Breast epithelium (tissue), 4 donors: ENCODE measurements around the gene RNASEH1. TPM values are rescaled to one million over a fixed set of nuclear protein-coding genes. Genes with fewer than 3 reads are reported as not detected.
"Not testable (repeated sequence)": the region's sequence is repeated elsewhere in the genome, so short reads cannot be mapped to it uniquely, and the experiment has no call there.

Experiments
- DNase-seq, 2 donors: peaks; one replicate each; pipeline ENCODE4 v3.0.0-alpha.2; 2019; ENCODE audit warnings: low spot score in 2 of 2
- H3K27ac ChIP-seq, 2 donors: fragments of 200-600 bp; sonication (generic) in 1 of 2; one replicate each; pipeline ENCODE4 v1.5.1; 2016 to 2019; ENCODE audit warnings: mild to moderate bottlenecking in 1 of 2
- H3K27me3 ChIP-seq, 2 donors: fragments of 200-600 bp; sonication (generic) in 1 of 2; one replicate each; pipeline versions ENCODE4 v1.5.1 to v1.6.0; 2017 to 2019; ENCODE audit warnings: control low read depth in 1 of 2, mild to moderate bottlenecking in 1 of 2
- H3K36me3 ChIP-seq: fragments of 200-600 bp; one replicate; pipeline ENCODE4 v1.5.1; 2019
- H3K4me1 ChIP-seq, 2 donors: fragments of 200-600 bp; sonication (generic); one replicate each; pipeline ENCODE4 v1.5.1; 2016 to 2019; ENCODE audit warnings: control low read depth in 1 of 2
- H3K4me3 ChIP-seq, 3 donors: fragments of 200-600 bp; sonication (generic); 1 replicate in 2 of 3; 2 replicates in 1 of 3; pipeline ENCODE4 v1.5.1; 2016 to 2019; ENCODE audit warnings: mild to moderate bottlenecking in 3 of 3, moderate library complexity in 2 of 3
- H3K9me3 ChIP-seq, 2 donors: fragments of 200-600 bp; sonication (generic) in 1 of 2; one replicate each; pipeline ENCODE4 v1.5.1; 2016 to 2019; ENCODE audit warnings: control low read depth in 1 of 2
- POLR2A ChIP-seq: fragments of 450-650 bp; IDR thresholded peaks from one replicate; pipeline ENCODE4 v1.6.1; 2016; ENCODE audit warnings: antibody characterized with exemption, mild to moderate bottlenecking, moderate library complexity
- POLR2AphosphoS5 ChIP-seq, 3 donors: sonication (generic); formaldehyde crosslinking; IDR thresholded peaks; one replicate each; pipeline ENCODE4 v1.6.1; 2017; ENCODE audit warnings: antibody characterized with exemption in 3 of 3
- intact Hi-C: fragments of 100-400 bp; cut with DNase I; formaldehyde crosslinking; loops from one replicate; pipeline ENCODE4 v1.15.1; 2023; ENCODE audit warnings: low total_unique reads
- total RNA-seq, 3 donors: library from RNA; depleted of rRNA; stranded (reverse); fragments of >200 nt; gene quantifications; one replicate each; pipeline ENCODE4 v1.1.0, GENCODE V29; 2016
- TF ChIP-seq, protein P1 (sequence below), 3 donors: fragments of 450-650 bp; IDR thresholded peaks; one replicate each; pipeline ENCODE4 v1.5.1; 2016 to 2017; ENCODE audit warnings: antibody characterized with exemption in 3 of 3, mild to moderate bottlenecking in 3 of 3, moderate library complexity in 3 of 3

Gene RNASEH1
- total RNA-seq, 3 donors from 2014 or later, result 17.3 to 22.1 (median 21.0) TPM

DNA sequence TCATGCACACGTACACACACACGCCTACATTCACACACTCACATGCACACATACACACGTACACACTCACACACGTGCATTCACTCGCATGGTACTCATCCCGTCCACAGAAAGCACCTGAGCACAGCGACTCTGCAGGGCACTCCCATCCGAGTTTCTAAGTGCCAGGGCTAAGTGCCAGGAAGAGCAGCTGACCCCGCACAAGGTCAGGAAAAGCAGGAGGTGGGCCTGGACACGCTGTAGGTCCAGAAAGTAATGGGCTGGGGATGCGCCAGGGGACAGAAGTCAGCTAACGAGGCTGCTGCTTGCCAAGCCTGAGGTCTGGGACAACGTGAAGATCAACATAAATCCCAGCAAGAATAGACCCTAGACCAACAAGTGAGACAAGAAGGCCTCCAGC, 54.6 kb downstream of the RNASEH1 start:
- H3K9me3 ChIP-seq, result no peaks in the 10 kb centered on the region
- no peak overlapping the region for H3K4me3 ChIP-seq
- H3K4me1 ChIP-seq, result no peaks in the 10 kb centered on the region
- H3K36me3 ChIP-seq, result no peaks in the 10 kb centered on the region
- no peak for DNase-seq
- intact Hi-C loops, result no loop called here
- H3K27me3 ChIP-seq, result no peaks in the 10 kb centered on the region
- no peak overlapping the region for H3K27ac ChIP-seq
- TF ChIP-seq POLR2A (no peak), POLR2AphosphoS5 (IDR thresholded peaks at IDR 0.05) (no peak)
- TF ChIP-seq, protein P1, sequence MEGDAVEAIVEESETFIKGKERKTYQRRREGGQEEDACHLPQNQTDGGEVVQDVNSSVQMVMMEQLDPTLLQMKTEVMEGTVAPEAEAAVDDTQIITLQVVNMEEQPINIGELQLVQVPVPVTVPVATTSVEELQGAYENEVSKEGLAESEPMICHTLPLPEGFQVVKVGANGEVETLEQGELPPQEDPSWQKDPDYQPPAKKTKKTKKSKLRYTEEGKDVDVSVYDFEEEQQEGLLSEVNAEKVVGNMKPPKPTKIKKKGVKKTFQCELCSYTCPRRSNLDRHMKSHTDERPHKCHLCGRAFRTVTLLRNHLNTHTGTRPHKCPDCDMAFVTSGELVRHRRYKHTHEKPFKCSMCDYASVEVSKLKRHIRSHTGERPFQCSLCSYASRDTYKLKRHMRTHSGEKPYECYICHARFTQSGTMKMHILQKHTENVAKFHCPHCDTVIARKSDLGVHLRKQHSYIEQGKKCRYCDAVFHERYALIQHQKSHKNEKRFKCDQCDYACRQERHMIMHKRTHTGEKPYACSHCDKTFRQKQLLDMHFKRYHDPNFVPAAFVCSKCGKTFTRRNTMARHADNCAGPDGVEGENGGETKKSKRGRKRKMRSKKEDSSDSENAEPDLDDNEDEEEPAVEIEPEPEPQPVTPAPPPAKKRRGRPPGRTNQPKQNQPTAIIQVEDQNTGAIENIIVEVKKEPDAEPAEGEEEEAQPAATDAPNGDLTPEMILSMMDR (IDR thresholded peaks at IDR 0.05), result no peak

DNA sequence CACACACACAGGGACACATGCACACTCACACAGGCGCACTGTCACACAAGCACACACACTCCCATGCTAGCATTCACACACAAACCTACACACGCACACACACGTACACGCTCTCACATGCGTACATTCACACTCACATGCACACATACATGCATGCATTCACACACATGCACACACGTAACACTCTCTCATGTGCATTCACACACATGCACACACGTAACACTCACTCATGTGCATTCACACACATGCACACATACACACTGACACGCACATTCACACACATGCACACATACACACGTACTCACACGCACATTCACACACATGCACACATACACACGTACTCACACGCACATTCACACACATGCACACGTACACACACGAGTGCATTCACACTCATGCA, 55.1 kb downstream of the RNASEH1 start:
- Histone ChIP-seq H3K4me3 (no peak overlapping the region), H3K4me1 (no peaks in the 10 kb centered on the region), H3K9me3 (no peaks in the 10 kb centered on the region), H3K27ac (no peak overlapping the region), H3K27me3 (no peaks in the 10 kb centered on the region), H3K36me3 (no peaks in the 10 kb centered on the region)
- TF ChIP-seq, protein P1 (IDR thresholded peaks at IDR 0.05), result no peak
- TF ChIP-seq POLR2A (no peak), POLR2AphosphoS5 (IDR thresholded peaks at IDR 0.05) (no peak)
- DNase-seq, result no peak
- intact Hi-C loops, result no loop called here

DNA sequence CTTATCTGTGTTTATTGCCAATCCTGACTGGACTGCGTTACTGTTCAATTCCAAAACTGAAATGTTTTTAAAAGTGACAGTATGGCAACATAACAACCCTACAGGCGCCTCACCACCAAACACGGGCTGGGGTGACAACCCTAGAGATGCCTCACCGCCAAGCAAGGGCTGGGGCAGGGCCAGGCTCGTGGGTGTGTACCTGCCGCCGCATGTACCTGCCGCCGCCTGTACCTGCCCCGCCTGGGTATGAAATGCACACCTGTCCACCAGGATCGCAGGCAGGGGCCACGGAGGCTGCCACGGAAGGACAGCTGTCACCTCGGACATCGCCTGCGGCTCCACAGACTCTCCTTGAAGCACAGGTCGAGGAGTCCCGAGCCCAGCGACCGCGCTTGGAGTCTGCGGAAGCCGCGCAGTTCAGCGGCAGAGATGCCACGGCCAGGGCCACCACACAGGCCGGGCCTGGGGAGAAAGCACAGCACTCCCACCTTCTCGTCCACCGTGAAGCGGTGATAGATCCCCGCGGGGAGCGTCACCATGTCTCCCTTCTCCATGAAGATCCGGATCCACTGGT, 57.7 kb downstream of the RNASEH1 start:
- Histone ChIP-seq H3K27me3 (no peaks in the 10 kb centered on the region), H3K36me3 (no peaks in the 10 kb centered on the region), H3K27ac (no peak overlapping the region), H3K4me3 (no peak overlapping the region), H3K4me1 (no peaks in the 10 kb centered on the region), H3K9me3 (no peaks in the 10 kb centered on the region)
- intact Hi-C loops, result no loop called here
- TF ChIP-seq POLR2A (no peak), POLR2AphosphoS5 (IDR thresholded peaks at IDR 0.05) (no peak)
- TF ChIP-seq, protein P1 (IDR thresholded peaks at IDR 0.05), result no peak
- no peak for DNase-seq

- intact Hi-C loops, result no loop called here
- Histone ChIP-seq H3K27ac (no peak overlapping the region), H3K36me3 (no peaks in the 10 kb centered on the region), H3K27me3 (no peaks in the 10 kb centered on the region), H3K4me3 (no peak overlapping the region), H3K9me3 (no peaks in the 10 kb centered on the region), H3K4me1 (no peaks in the 10 kb centered on the region)
- TF ChIP-seq, protein P1 (IDR thresholded peaks at IDR 0.05), result no peak
- TF ChIP-seq POLR2AphosphoS5 (IDR thresholded peaks at IDR 0.05), result no peak
- no peak for TF ChIP-seq POLR2A
- DNase-seq, result no peak
Observed at GRCh38 chr2:3498783-3499394, 59.2 kb downstream of the RNASEH1 start.

DNA sequence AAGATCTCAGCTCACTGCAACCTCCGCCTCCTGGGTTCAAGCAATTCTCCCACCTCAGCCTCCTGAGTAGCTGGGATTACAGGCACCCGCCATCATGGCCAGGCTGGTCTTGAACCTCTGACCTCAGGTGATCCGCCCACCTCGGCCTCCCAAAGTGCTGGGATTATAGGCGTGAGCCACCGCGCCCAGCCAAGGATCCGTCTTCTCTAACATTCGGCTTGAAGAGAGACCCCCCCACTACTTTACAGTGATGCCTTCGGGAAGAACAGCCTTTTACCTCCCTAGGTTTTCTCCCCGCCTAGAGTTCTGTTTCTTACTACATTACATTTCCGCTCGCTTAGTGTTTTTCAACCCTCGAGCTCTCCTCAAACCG, 61.4 kb downstream of the RNASEH1 start:
- H3K4me3 ChIP-seq, intact Hi-C loops, H3K4me1 ChIP-seq, H3K9me3 ChIP-seq, H3K27ac ChIP-seq, H3K27me3 ChIP-seq, DNase-seq, H3K36me3 ChIP-seq: not testable (repeated sequence)

Other genes with a start within 250 kb of the RNASEH1 start
- gene EIPR1, start 180.5 kb downstream of the RNASEH1 start, total RNA-seq, result 10 to 100 TPM; 12.8 to 31.0 (median 23.3) TPM
- 10 to 100 TPM; 52.5 to 89.6 (median 69.2) TPM for gene TRAPPC12, start 178.6 kb downstream of the RNASEH1 start, total RNA-seq
- 10 to 100 TPM; 47.2 to 81.3 (median 78.2) TPM for gene ADI1, start 38.8 kb downstream of the RNASEH1 start, total RNA-seq
- gene RPS7, start 16.9 kb upstream of the RNASEH1 start, total RNA-seq, result 1,000 to 10,000 TPM; 2,542 to 4,150 (median 3,724) TPM
- gene COLEC11, start 36.8 kb upstream of the RNASEH1 start, total RNA-seq, result 1 to 10 TPM in 2 of 3 donors, under 1 TPM in 1; 0.33 to 1.9 (median 1.0) TPM
- gene ALLC, start 99.9 kb upstream of the RNASEH1 start, total RNA-seq, result under 1 TPM in 1 of 3 donors, not detected in 2; 0.16 TPM
- gene DCDC2C, start 145.2 kb upstream of the RNASEH1 start, total RNA-seq, result under 1 TPM; 0.33 to 0.59 (median 0.48) TPM